ENCODE measurements around the gene PTPRN2. TPM values are rescaled to one million over a fixed set of nuclear protein-coding genes. Genes with fewer than 3 reads are reported as not detected.

The PTPRN2 gene
- total RNA-seq, 1 donor from 2014 or later: 1.2 TPM

- DNase-seq (ENCODE audit: low read depth): no peak
Measured at GRCh38 chr7:158266817-158267741, 320.5 kb downstream of the PTPRN2 start.

GRCh38 chr7:158266426-158266816 is 321.2 kb downstream of the PTPRN2 start:
- DNase-seq (ENCODE audit: low read depth): no peak

GRCh38 chr7:158265743-158266080 is 321.9 kb downstream of the PTPRN2 start:
- no peak for DNase-seq (ENCODE audit: low read depth)

GRCh38 chr7:158264881-158265742 is 322.5 kb downstream of the PTPRN2 start:
- DNase-seq (ENCODE audit: low read depth): no peak

- DNase-seq (ENCODE audit: low read depth): no peak
Measured at GRCh38 chr7:158263964-158264748, 323.5 kb downstream of the PTPRN2 start.

GRCh38 chr7:158263110-158263963 is 324.3 kb downstream of the PTPRN2 start:
- DNase-seq (ENCODE audit: low read depth): no peak

- no peak for DNase-seq (ENCODE audit: low read depth)
Measured at GRCh38 chr7:158262284-158263109, 325.1 kb downstream of the PTPRN2 start.

GRCh38 chr7:158261362-158262235 is 326.0 kb downstream of the PTPRN2 start:
- DNase-seq (ENCODE audit: low read depth): no peak

- DNase-seq (ENCODE audit: low read depth): no peak
Measured at GRCh38 chr7:158260567-158261361, 326.9 kb downstream of the PTPRN2 start.

- DNase-seq (ENCODE audit: low read depth): no peak
Measured at GRCh38 chr7:158259671-158260418, 327.8 kb downstream of the PTPRN2 start.

GRCh38 chr7:158259141-158259540 is 328.5 kb downstream of the PTPRN2 start:
- DNase-seq (ENCODE audit: low read depth): no peak

- DNase-seq (ENCODE audit: low read depth): no peak
Measured at GRCh38 chr7:158258411-158259130, 329.1 kb downstream of the PTPRN2 start.

- DNase-seq (ENCODE audit: low read depth): no peak
Measured at GRCh38 chr7:158257516-158258410, 329.9 kb downstream of the PTPRN2 start.

- no peak for DNase-seq (ENCODE audit: low read depth)
Measured at GRCh38 chr7:158257001-158257400, 330.6 kb downstream of the PTPRN2 start.

- no peak for DNase-seq (ENCODE audit: low read depth)
Measured at GRCh38 chr7:158256091-158256816, 331.4 kb downstream of the PTPRN2 start.
